Right lung (tissue), 10 donors: ENCODE results near the gene KRTAP10-6. TPM values are rescaled to one million over a fixed set of nuclear protein-coding genes. Genes with fewer than 3 reads are reported as not detected.
"Not testable (repeated sequence)": the region's sequence is repeated elsewhere in the genome, so short reads cannot be mapped to it uniquely, and the experiment has no call there.

Source experiments
- DNase-seq, 2 donors: peaks; one replicate each; pipeline ENCODE4 v3.0.0-alpha.2; 2013
- long read RNA-seq, 8 donors: transcript quantifications; one replicate each; lab custom pipeline, GENCODE V29; 2026
- polyA plus RNA-seq, 5 donors: library from polyadenylated mRNA; unstranded; fragments of 120-200 nt; gene quantifications; one replicate each; pipeline versions ENCODE4 v1.2.1 to v1.2.3, GENCODE V29; 2013; ENCODE audit warnings: inconsistent platforms in 1 of 5, low replicate concordance in 1 of 5; ENCODE audit not compliant: insufficient read length in 5 of 5, insufficient read depth in 1 of 5

Gene KRTAP10-6
- not detected for polyA plus RNA-seq
- long read RNA-seq, donor 1: 0 reads
- long read RNA-seq, donor 2: 0 reads
- long read RNA-seq, donor 3: 0 reads
- long read RNA-seq, donor 4: 0 reads
- long read RNA-seq, donor 5: 0 reads
- long read RNA-seq, donor 6: 0 reads
- long read RNA-seq, donor 7: 0 reads
- long read RNA-seq, donor 8: 0 reads

- DNase-seq: no peak
Measured at GRCh38 chr21:44592446-44593311, at the start of gene KRTAP10-6. Gene KRTAP10-6, minus strand, starts transcription at chr21:44592505. Its CDS starts 21 bp downstream, at chr21:44592484.

GRCh38 chr21:44640761-44641160 lies 48.5 kb upstream of the KRTAP10-6 start:
- DNase-seq: no peak

- no peak for DNase-seq
Measured at GRCh38 chr21:44639331-44639655, 47.0 kb upstream of the KRTAP10-6 start.

GRCh38 chr21:44638506-44639330 lies 46.4 kb upstream of the KRTAP10-6 start:
- not testable (repeated sequence) for DNase-seq

- DNase-seq: not testable (repeated sequence)
Measured at GRCh38 chr21:44637851-44638348, 45.6 kb upstream of the KRTAP10-6 start.

- no peak for DNase-seq
Measured at GRCh38 chr21:44637018-44637850, 44.9 kb upstream of the KRTAP10-6 start, which contains the start of gene KRTAP10-10. Gene KRTAP10-10, plus strand, starts transcription at chr21:44637356. Its CDS starts 62 bp downstream, at chr21:44637418.

- DNase-seq: no peak
Measured at GRCh38 chr21:44636209-44637017, 44.1 kb upstream of the KRTAP10-6 start.

GRCh38 chr21:44632067-44632466 lies 39.8 kb upstream of the KRTAP10-6 start:
- DNase-seq: no peak

- no peak for DNase-seq
Measured at GRCh38 chr21:44630440-44630839, 38.1 kb upstream of the KRTAP10-6 start.

- DNase-seq: no peak
Measured at GRCh38 chr21:44628707-44629391, 36.5 kb upstream of the KRTAP10-6 start.

GRCh38 chr21:44627831-44628233 lies 35.5 kb upstream of the KRTAP10-6 start:
- DNase-seq: not testable (repeated sequence)

- not testable (repeated sequence) for DNase-seq
Measured at GRCh38 chr21:44627181-44627822, 35.0 kb upstream of the KRTAP10-6 start.

- no peak for DNase-seq
Measured at GRCh38 chr21:44626673-44627143, 34.4 kb upstream of the KRTAP10-6 start, which contains the start of gene KRTAP10-9. Gene KRTAP10-9, plus strand, starts transcription at chr21:44627093. Its CDS starts 79 bp downstream, at chr21:44627172.

GRCh38 chr21:44626262-44626661 lies 34.0 kb upstream of the KRTAP10-6 start:
- no peak for DNase-seq

GRCh38 chr21:44625756-44626155 lies 33.5 kb upstream of the KRTAP10-6 start:
- DNase-seq: no peak

GRCh38 chr21:44623575-44623974 lies 31.3 kb upstream of the KRTAP10-6 start:
- DNase-seq: no peak

GRCh38 chr21:44619886-44620285 lies 27.6 kb upstream of the KRTAP10-6 start:
- DNase-seq: no peak

GRCh38 chr21:44618909-44619308 lies 26.6 kb upstream of the KRTAP10-6 start:
- no peak for DNase-seq

GRCh38 chr21:44618504-44618903 lies 26.2 kb upstream of the KRTAP10-6 start:
- no peak for DNase-seq
